PC-9 (cell line): ENCODE results near the gene CARS1. TPM values are rescaled to one million over a fixed set of nuclear protein-coding genes. Genes with fewer than 3 reads are reported as not detected.

Experiments
- BruUV-seq: library from RNA; stranded (reverse); fragments of 400-500 nt; replicated peaks from 2 replicates; lab custom pipeline; 2021; lab: Mats Ljungman, UMichigan
- CTCF ChIA-PET: fragments of 300-600 bp; sonication (Branson Sonifier 250); formaldehyde crosslinking; loops from one replicate; lab custom pipeline; 2022; ENCODE audit warnings: antibody characterized with exemption; lab: Charles Lee
- POLR2A ChIA-PET: fragments of 300-600 bp; sonication (Branson Sonifier 250); formaldehyde crosslinking; loops from one replicate; lab custom pipeline; 2022; ENCODE audit warnings: antibody characterized with exemption; ENCODE audit not compliant: unreplicated experiment; lab: Charles Lee
- DNase-seq, 2 experiments: peaks; one replicate each; pipeline versions ENCODE4 v3.0.0 to v3.0.0-alpha.2; 2015 to 2022; ENCODE audit warnings: mixed read lengths in 1 of 2
- H2AFZ ChIP-seq: fragments of 200-600 bp; sonication (generic); 2 replicates; pipeline ENCODE4 v1.8.1; 2017; ENCODE audit warnings: antibody characterized with exemption
- H3F3A ChIP-seq: fragments of 200-600 bp; sonication (generic); 2 replicates; pipeline ENCODE4 v1.8.1; 2017; ENCODE audit warnings: antibody characterized with exemption, mild to moderate bottlenecking, low read depth; ENCODE audit not compliant: insufficient read depth
- H3K27ac ChIP-seq: fragments of 200-600 bp; sonication (generic); 2 replicates; pipeline ENCODE4 v1.6.1; 2016; ENCODE audit warnings: mixed run types
- H3K27me3 ChIP-seq: fragments of 200-600 bp; sonication (generic); 2 replicates; pipeline ENCODE4 v1.6.1; 2016; ENCODE audit warnings: low read depth, mixed run types; ENCODE audit not compliant: insufficient read depth
- H3K36me3 ChIP-seq: fragments of 200-600 bp; sonication (generic); 2 replicates; pipeline ENCODE4 v1.6.1; 2016; ENCODE audit warnings: low read depth, mixed run types
- H3K4me1 ChIP-seq: fragments of 200-600 bp; sonication (generic); replicated peaks from 2 replicates; pipeline ENCODE4 v1.6.1; 2016; ENCODE audit warnings: mixed run types; ENCODE audit not compliant: insufficient read depth
- H3K4me2 ChIP-seq: fragments of 200-600 bp; sonication (generic); 2 replicates; pipeline ENCODE4 v1.6.1; 2017; ENCODE audit warnings: mixed run types
- H3K4me3 ChIP-seq: fragments of 200-600 bp; sonication (generic); 2 replicates; pipeline ENCODE4 v1.6.1; 2016; ENCODE audit warnings: mixed run types
- H3K79me2 ChIP-seq: fragments of 200-600 bp; sonication (generic); 2 replicates; pipeline ENCODE4 v1.6.1; 2017; ENCODE audit warnings: low read depth, mixed run types
- H3K9me2 ChIP-seq: fragments of 200-600 bp; sonication (generic); 2 replicates; pipeline ENCODE4 v1.8.1; 2017; ENCODE audit warnings: mild to moderate bottlenecking; ENCODE audit not compliant: insufficient read depth
- H3K9me3 ChIP-seq: fragments of 200-600 bp; sonication (generic); 2 replicates; pipeline ENCODE4 v1.8.1; 2016; ENCODE audit warnings: low read depth; ENCODE audit not compliant: insufficient read depth
- H4K20me1 ChIP-seq: fragments of 200-600 bp; sonication (generic); 2 replicates; pipeline ENCODE4 v1.8.1; 2017; ENCODE audit not compliant: insufficient read depth
- CTCF ChIP-seq: fragments of 200-600 bp; sonication (generic); conservative IDR thresholded peaks from 2 replicates; pipeline ENCODE4 v1.6.1; 2017; ENCODE audit warnings: mixed run types, antibody characterized with exemption, mild to moderate bottlenecking, moderate library complexity
- EZH2 ChIP-seq: fragments of 200-600 bp; sonication (generic); IDR thresholded peaks from 2 replicates; pipeline ENCODE4 v1.8.0; 2017; ENCODE audit warnings: antibody characterized with exemption, low read depth
- intact Hi-C: fragments of 100-400 bp; cut with micrococcal nuclease; formaldehyde crosslinking; loops from one replicate; pipeline ENCODE4 v1.10.0; 2022; ENCODE audit not compliant: unreplicated experiment
- total RNA-seq: library from RNA; stranded (reverse); gene quantifications from 2 replicates; pipeline ENCODE4 v1.2.3, GENCODE V29; 2021

The CARS1 gene
- total RNA-seq, 1 experiment from 2014 or later, result 78.8 TPM

GRCh38 chr11:3104961-3105790 is 48.0 kb upstream of the CARS1 start:
- Histone ChIP-seq H3K36me3 (no peaks in the 10 kb centered on the region), H3K27me3 (no peaks in the 10 kb centered on the region), H3K9me3 (no peaks in the 10 kb centered on the region), H3K79me2 (no peaks in the 10 kb centered on the region), H2AFZ (no peak overlapping the region), H3K4me3 (no peak overlapping the region), H3K4me2 (no peak overlapping the region), H3K9me2 (no peaks in the 10 kb centered on the region), H3F3A (no peaks in the 10 kb centered on the region), H3K27ac (no peak overlapping the region), H4K20me1 (no peaks in the 10 kb centered on the region), H3K4me1 (no peaks in the 10 kb centered on the region)
- CTCF ChIA-PET, result no interaction called here
- no TSS peak for BruUV-seq
- intact Hi-C loops, result no loop called here
- DNase-seq, result no peak
- TF ChIP-seq CTCF, result no peak
- no peak for TF ChIP-seq EZH2
- POLR2A ChIA-PET, result no interaction called here

GRCh38 chr11:3104051-3104714 is 47.0 kb upstream of the CARS1 start:
- Histone ChIP-seq H3K36me3 (no peaks in the 10 kb centered on the region), H3F3A (no peaks in the 10 kb centered on the region), H3K4me2 (no peak overlapping the region), H3K27ac (no peak overlapping the region), H3K9me3 (no peaks in the 10 kb centered on the region), H3K4me3 (no peak overlapping the region), H3K79me2 (no peaks in the 10 kb centered on the region), H4K20me1 (no peaks in the 10 kb centered on the region), H3K9me2 (no peaks in the 10 kb centered on the region), H3K27me3 (no peaks in the 10 kb centered on the region), H2AFZ (no peak overlapping the region), H3K4me1 (no peaks in the 10 kb centered on the region)
- BruUV-seq, result no TSS peak
- intact Hi-C loops, result no loop called here
- ChIA-PET POLR2A (no interaction called here), CTCF (no interaction called here)
- no peak for DNase-seq
- TF ChIP-seq CTCF (no peak), EZH2 (no peak)

- BruUV-seq, result no TSS peak
- Histone ChIP-seq H2AFZ (no peak overlapping the region), H3K79me2 (no peaks in the 10 kb centered on the region), H3K9me3 (no peaks in the 10 kb centered on the region), H3K4me2 (no peak overlapping the region), H3K9me2 (no peaks in the 10 kb centered on the region), H3K4me1 (no peaks in the 10 kb centered on the region), H3K36me3 (no peaks in the 10 kb centered on the region), H4K20me1 (no peaks in the 10 kb centered on the region), H3K27ac (no peak overlapping the region), H3K27me3 (no peaks in the 10 kb centered on the region), H3K4me3 (no peak overlapping the region), H3F3A (no peaks in the 10 kb centered on the region)
- intact Hi-C loops, result no loop called here
- DNase-seq, result no peak
- ChIA-PET POLR2A (no interaction called here), CTCF (no interaction called here)
- TF ChIP-seq CTCF, result no peak
Measured at GRCh38 chr11:3103076-3103475, 45.9 kb upstream of the CARS1 start.
